Medulla oblongata (tissue), 1 donor: ENCODE data around the gene GPR39.

Experiments used
- DNase-seq: peaks from one replicate; pipeline ENCODE4 v3.0.0-alpha.2; 2015; ENCODE audit errors: extremely low spot score

GPR39 gene

GRCh38 chr2:132443106-132443505, 26.5 kb downstream of the GPR39 start:
- DNase-seq = no peak

GRCh38 chr2:132446444-132446843, 29.8 kb downstream of the GPR39 start:
- DNase-seq = no peak

GRCh38 chr2:132448331-132448730, 31.7 kb downstream of the GPR39 start:
- peak; percentile 4 for DNase-seq

- DNase-seq = peak; percentile 27
Observed at GRCh38 chr2:132448771-132449170, 32.2 kb downstream of the GPR39 start.

GRCh38 chr2:132449868-132450267, 33.3 kb downstream of the GPR39 start:
- no peak for DNase-seq

- DNase-seq = no peak
Observed at GRCh38 chr2:132460781-132461180, 44.2 kb downstream of the GPR39 start.

- DNase-seq = no peak
Observed at GRCh38 chr2:132462236-132462635, 45.6 kb downstream of the GPR39 start.

GRCh38 chr2:132463719-132464118, 47.1 kb downstream of the GPR39 start:
- DNase-seq = no peak

- no peak for DNase-seq
Observed at GRCh38 chr2:132465917-132466316, 49.3 kb downstream of the GPR39 start.

GRCh38 chr2:132466428-132467028, 49.9 kb downstream of the GPR39 start:
- no peak for DNase-seq

- DNase-seq = no peak
Observed at GRCh38 chr2:132468821-132469675, 52.4 kb downstream of the GPR39 start.

GRCh38 chr2:132470746-132471145, 54.1 kb downstream of the GPR39 start:
- DNase-seq = no peak

- DNase-seq = no peak
Observed at GRCh38 chr2:132473174-132473883, 56.7 kb downstream of the GPR39 start.

GRCh38 chr2:132475615-132476014, 59.0 kb downstream of the GPR39 start:
- no peak for DNase-seq

- no peak for DNase-seq
Observed at GRCh38 chr2:132477436-132477835, 60.8 kb downstream of the GPR39 start.

GRCh38 chr2:132477962-132478361, 61.4 kb downstream of the GPR39 start:
- DNase-seq = no peak

- DNase-seq = no peak
Observed at GRCh38 chr2:132478461-132479105, 62.0 kb downstream of the GPR39 start.

GRCh38 chr2:132479155-132479554, 62.5 kb downstream of the GPR39 start:
- DNase-seq = no peak

GRCh38 chr2:132482821-132483220, 66.2 kb downstream of the GPR39 start:
- no peak for DNase-seq

- DNase-seq = no peak
Observed at GRCh38 chr2:132484144-132484543, 67.5 kb downstream of the GPR39 start.

GRCh38 chr2:132488491-132488890, 71.9 kb downstream of the GPR39 start:
- DNase-seq = no peak

- no peak for DNase-seq
Observed at GRCh38 chr2:132489150-132489549, 72.5 kb downstream of the GPR39 start.
